HepG2 (cell line): ENCODE data around the gene RPS6KA2. TPM values are rescaled to one million over a fixed set of nuclear protein-coding genes. Genes with fewer than 3 reads are reported as not detected.

Experiments used
- ATAC-seq: fragments of 200-7000 bp; cut with Tn5 transposase; 3 replicates; pipeline ENCODE4 v1.9.1; 2020; ENCODE audit warnings: mild to moderate bottlenecking, moderate library complexity
- BruUV-seq: library from RNA; stranded (reverse); fragments of 400-500 nt; replicated peaks from 2 replicates; lab custom pipeline; 2021; lab: Mats Ljungman, UMichigan
- CTCF ChIA-PET: fragments of 300-600 bp; formaldehyde crosslinking; extraction: SDS; loops from one replicate; lab custom pipeline; 2021; ENCODE audit warnings: low total read pairs, inconsistent platforms, low intra/inter-chr PET ratio; lab: Yijun Ruan, JAX
- POLR2A ChIA-PET: fragments of 350-600 bp; sonication (Branson Sonifier 250); formaldehyde crosslinking; loops from one replicate; lab custom pipeline; 2020; ENCODE audit warnings: antibody characterized with exemption, inconsistent platforms; lab: Yijun Ruan, JAX
- DNase-seq: peaks from one replicate; pipeline ENCODE4 v3.0.0-alpha.2; 2015; ENCODE audit warnings: low spot score
- FAIRE-seq: peaks from 3 replicates; lab custom pipeline; 2011; peaks lifted over from hg19 to GRCh38; lab: Jason Lieb, UNC
- H2AFZ ChIP-seq: one replicate; pipeline ENCODE4 v1.6.1; 2011; ENCODE audit warnings: low read length, inconsistent platforms
- H3K27ac ChIP-seq: fragments of 300-600 bp; 3 replicates; pipeline ENCODE4 v1.8.0; 2011; ENCODE audit warnings: mixed run types, mild to moderate bottlenecking, mixed read lengths, low read length, inconsistent platforms; ENCODE audit not compliant: insufficient read depth; ENCODE audit errors: extremely low read length
- H3K27me3 ChIP-seq, 2 experiments: fragments of 200-600 bp in 1 of 2; 2 replicates in 1 of 2; 3 replicates in 1 of 2; pipeline versions ENCODE4 v1.6.0 to v1.8.0; 2011; ENCODE audit warnings: low read length in 2 of 2, mild to moderate bottlenecking in 2 of 2, moderate library complexity in 2 of 2, inconsistent platforms in 1 of 2; ENCODE audit not compliant: insufficient read depth in 2 of 2, control insufficient read depth in 1 of 2
- H3K36me3 ChIP-seq, 2 experiments: fragments of 200-600 bp in 1 of 2; replicated peaks in 1 of 2; 2 replicates in 1 of 2; 3 replicates in 1 of 2; pipeline versions ENCODE4 v1.5.1 to v1.8.0; 2011; ENCODE audit warnings: low read length in 2 of 2, inconsistent platforms in 1 of 2; ENCODE audit not compliant: insufficient read depth in 2 of 2, control insufficient read depth in 1 of 2
- H3K4me1 ChIP-seq: 2 replicates; pipeline ENCODE4 v1.5.1; 2012; ENCODE audit warnings: low read length, inconsistent platforms; ENCODE audit not compliant: insufficient read depth
- H3K4me2 ChIP-seq: 2 replicates; pipeline ENCODE4 v1.6.0; 2011; ENCODE audit warnings: low read depth, low read length, inconsistent platforms
- H3K4me3 ChIP-seq, 3 experiments: fragments of 200-600 bp in 1 of 3; sonication (generic), shearing (Covaris generic) in 1 of 3; replicated peaks in 1 of 3; 2 replicates each; pipeline ENCODE4 v1.5.1; 2011 to 2016; ENCODE audit warnings: low read length in 3 of 3, inconsistent platforms in 2 of 3, low read depth in 2 of 3, mild to moderate bottlenecking in 2 of 3, control low read depth in 1 of 3, mixed read lengths in 1 of 3; ENCODE audit not compliant: insufficient read depth in 1 of 3
- H3K79me2 ChIP-seq: one replicate; pipeline ENCODE4 v1.6.1; 2011; ENCODE audit warnings: low read length, inconsistent platforms; ENCODE audit not compliant: insufficient read depth
- H3K9ac ChIP-seq: 2 replicates; pipeline ENCODE4 v1.6.0; 2011; ENCODE audit warnings: mild to moderate bottlenecking, low read depth, low read length, inconsistent platforms; ENCODE audit not compliant: insufficient read depth
- H3K9me3 ChIP-seq: 2 replicates; pipeline ENCODE4 v1.5.1; 2012; ENCODE audit warnings: mild to moderate bottlenecking, low read length
- H4K20me1 ChIP-seq: 2 replicates; pipeline ENCODE4 v1.6.0; 2011; ENCODE audit warnings: inconsistent platforms, mild to moderate bottlenecking, low read length, moderate library complexity; ENCODE audit not compliant: insufficient read depth
- ELF3 ChIP-seq: IDR thresholded peaks from 2 replicates; pipeline ENCODE4 v1.6.1; 2016; ENCODE audit warnings: missing genetic modification reagents, missing compliant biosample characterization
- FOXM1 ChIP-seq: sonication (generic); formaldehyde crosslinking; IDR thresholded peaks from 2 replicates; pipeline ENCODE4 v1.5.0; 2020; ENCODE audit warnings: missing genetic modification reagents
- HIC2 ChIP-seq: sonication (generic); formaldehyde crosslinking; IDR thresholded peaks from 2 replicates; pipeline ENCODE4 v1.9.0; 2022; ENCODE audit warnings: low read depth, missing genetic modification reagents
- MTA3 ChIP-seq: sonication (generic); formaldehyde crosslinking; IDR thresholded peaks from 2 replicates; pipeline ENCODE4 v1.4.0; 2020; ENCODE audit warnings: missing genetic modification reagents
- PBX2 ChIP-seq: IDR thresholded peaks from 2 replicates; pipeline ENCODE4 v1.6.1; 2016; ENCODE audit warnings: control low read depth
- PLSCR1 ChIP-seq: sonication (generic); formaldehyde crosslinking; IDR thresholded peaks from 2 replicates; pipeline ENCODE4 v1.5.0; 2020; ENCODE audit warnings: missing genetic modification reagents, mild to moderate bottlenecking, borderline replicate concordance
- SP2 ChIP-seq: sonication (generic); formaldehyde crosslinking; IDR thresholded peaks from 2 replicates; pipeline ENCODE4 v1.5.1; 2020; ENCODE audit warnings: mild to moderate bottlenecking, missing genetic modification reagents
- SUZ12 ChIP-seq: fragments of 150-350 bp; IDR thresholded peaks from 2 replicates; pipeline ENCODE4 v1.6.1; 2014; ENCODE audit warnings: low read depth, low read length
- TEF ChIP-seq: sonication (generic); formaldehyde crosslinking; IDR thresholded peaks from 2 replicates; pipeline ENCODE4 v1.5.0; 2020; ENCODE audit warnings: missing genetic modification reagents
- XRCC5 ChIP-seq: fragments of 200-400 bp; formaldehyde crosslinking; optimal IDR thresholded peaks from 2 replicates; pipeline ENCODE3; 2017; ENCODE audit warnings: mild to moderate bottlenecking, low read length
- ZBTB21 ChIP-seq: sonication (generic); formaldehyde crosslinking; IDR thresholded peaks from 2 replicates; pipeline ENCODE4 v1.4.0; 2020; ENCODE audit warnings: missing genetic modification reagents
- ZFP36 ChIP-seq: fragments of 150-350 bp; IDR thresholded peaks from 2 replicates; pipeline ENCODE4 v1.6.1; 2018; ENCODE audit warnings: borderline replicate concordance, low read length, low read depth; ENCODE audit not compliant: partially characterized antibody
- ZNF329 ChIP-seq: sonication (generic); formaldehyde crosslinking; IDR thresholded peaks from 2 replicates; pipeline ENCODE4 v1.9.0; 2021; ENCODE audit warnings: low read depth, mild to moderate bottlenecking, missing genetic modification reagents
- ZNF460 ChIP-seq: sonication (generic); formaldehyde crosslinking; IDR thresholded peaks from 2 replicates; pipeline ENCODE4 v1.5.1; 2020; ENCODE audit warnings: missing genetic modification reagents, mild to moderate bottlenecking, borderline replicate concordance
- ZNF468 ChIP-seq: sonication (generic); formaldehyde crosslinking; IDR thresholded peaks from 2 replicates; pipeline ENCODE4 v1.8.0; 2022; ENCODE audit warnings: mild to moderate bottlenecking, moderate library complexity, missing genetic modification reagents
- ZNF513 ChIP-seq: sonication (generic); formaldehyde crosslinking; conservative IDR thresholded peaks from 2 replicates; pipeline ENCODE4 v1.5.0; 2020; ENCODE audit warnings: missing genetic modification reagents
- ZNF724P ChIP-seq: sonication (generic); formaldehyde crosslinking; IDR thresholded peaks from 2 replicates; pipeline ENCODE4 v1.8.0; 2022; ENCODE audit warnings: missing genetic modification reagents, borderline replicate concordance
- ZNF839 ChIP-seq: sonication (generic); formaldehyde crosslinking; IDR thresholded peaks from 2 replicates; pipeline ENCODE4 v1.4.0; 2020; ENCODE audit warnings: missing genetic modification reagents, mild to moderate bottlenecking, borderline replicate concordance
- ZNF841 ChIP-seq: sonication (generic); formaldehyde crosslinking; IDR thresholded peaks from 2 replicates; pipeline ENCODE4 v1.8.1; 2023; ENCODE audit warnings: missing genetic modification reagents, borderline replicate concordance
- WGBS: methylation state at CpG from one replicate; pipeline ENCODE4 v1.1.6; 2017; ENCODE audit warnings: low lambda C conversion rate; 5-methylcytosine and 5-hydroxymethylcytosine counted together
- in situ Hi-C: cut with HindIII; loops from 2 replicates; pipeline ENCODE4 v1.10.0; 2017; ENCODE audit warnings: low pct_unique_long_range_greater_than_20kb; ENCODE audit not compliant: extremely low pct_ligation_motif_present
- intact Hi-C: fragments of 100-400 bp; cut with micrococcal nuclease; formaldehyde crosslinking; loops from one replicate; pipeline ENCODE4 v1.10.0; 2022; ENCODE audit not compliant: unreplicated experiment
- polyA plus RNA-seq, 8 experiments: library from polyadenylated mRNA; depleted of rRNA in 3 of 8; stranded (reverse) in 7 of 8; unstranded in 1 of 8; fragments of >200 nt; fragmentation: Illumina TruSeq in 4 of 8; extraction: Trizol in 4 of 8; gene quantifications; 2 replicates each; pipeline versions ENCODE4 v1.2.1 to v1.2.3, GENCODE V29; 2011 to 2016; ENCODE audit warnings: low read depth in 4 of 8, missing spikeins in 1 of 8, mixed read lengths in 1 of 8; ENCODE audit not compliant: insufficient read depth in 1 of 8
- total RNA-seq, 5 experiments: library from RNA; depleted of rRNA; stranded (reverse); fragments of >200 nt; fragmentation: Illumina TruSeq; extraction: Trizol; gene quantifications; 2 replicates each; pipeline ENCODE4 v1.2.3, GENCODE V29; 2016; ENCODE audit warnings: low read depth in 1 of 5

Gene RPS6KA2
- total and polyA plus RNA-seq, 2 of the 13 experiments (the other 11 are each of a cell fraction or from before 2014, with no cell fraction given) = 0.22 to 0.38 TPM

- no peaks in the 10 kb centered on the region for H3K9me3 ChIP-seq
- TF ChIP-seq ZNF329 (CRISPR knock-in tag) (no peak), MTA3 (CRISPR knock-in tag) (no peak), ELF3 (CRISPR knock-in tag) (no peak), ZNF513 (CRISPR knock-in tag) (no peak), SUZ12 (no peak), ZNF468 (no peak), TEF (no peak), PBX2 (CRISPR knock-in tag) (no peak), HIC2 (CRISPR knock-in tag) (no peak), FOXM1 (CRISPR knock-in tag) (no peak), ZNF724P (CRISPR knock-in tag) (no peak), ZNF841 (CRISPR knock-in tag) (no peak), XRCC5 (no peak), PLSCR1 (no peak), ZNF460 (CRISPR knock-in tag) (no peak), ZBTB21 (CRISPR knock-in tag) (no peak), ZNF839 (CRISPR knock-in tag) (no peak), ZFP36 (no peak), SP2 (no peak)
- POLR2A ChIA-PET = no interaction called here
- peaks cover 15 to 81% of the 10 kb centered on the region in 2 experiments for H3K27me3 ChIP-seq
- CTCF ChIA-PET = no interaction called here
- H3K79me2 ChIP-seq = no peaks in the 10 kb centered on the region
- 41% methylated on average over 15 of the region's 15 CpGs for WGBS
- FAIRE-seq = no peak
- H3K9ac ChIP-seq = no peak overlapping the region
- no peaks in the 10 kb centered on the region for H3K36me3 ChIP-seq
- no peak for ATAC-seq
- H4K20me1 ChIP-seq = no peaks in the 10 kb centered on the region
- H3K27ac ChIP-seq = no peak overlapping the region
- in situ Hi-C loops = no loop called here
- no peaks in the 10 kb centered on the region for H3K4me1 ChIP-seq
- BruUV-seq = no TSS peak
- H3K4me3 ChIP-seq = no peak overlapping the region
- H3K4me2 ChIP-seq = no peak overlapping the region
- DNase-seq = no peak
- no peak overlapping the region for H2AFZ ChIP-seq
- intact Hi-C loops = no loop called here
Observed at GRCh38 chr6:166483573-166484250, 143.3 kb downstream of the RPS6KA2 start.
